DMS 273 (cell line): ENCODE results near the gene TRAPPC10.

Experiments used
- DNase-seq: peaks from one replicate; lab custom pipeline; 2025; ENCODE audit not compliant: unreplicated experiment; lab: John Stamatoyannopoulos, UW

TRAPPC10 gene, protein sequence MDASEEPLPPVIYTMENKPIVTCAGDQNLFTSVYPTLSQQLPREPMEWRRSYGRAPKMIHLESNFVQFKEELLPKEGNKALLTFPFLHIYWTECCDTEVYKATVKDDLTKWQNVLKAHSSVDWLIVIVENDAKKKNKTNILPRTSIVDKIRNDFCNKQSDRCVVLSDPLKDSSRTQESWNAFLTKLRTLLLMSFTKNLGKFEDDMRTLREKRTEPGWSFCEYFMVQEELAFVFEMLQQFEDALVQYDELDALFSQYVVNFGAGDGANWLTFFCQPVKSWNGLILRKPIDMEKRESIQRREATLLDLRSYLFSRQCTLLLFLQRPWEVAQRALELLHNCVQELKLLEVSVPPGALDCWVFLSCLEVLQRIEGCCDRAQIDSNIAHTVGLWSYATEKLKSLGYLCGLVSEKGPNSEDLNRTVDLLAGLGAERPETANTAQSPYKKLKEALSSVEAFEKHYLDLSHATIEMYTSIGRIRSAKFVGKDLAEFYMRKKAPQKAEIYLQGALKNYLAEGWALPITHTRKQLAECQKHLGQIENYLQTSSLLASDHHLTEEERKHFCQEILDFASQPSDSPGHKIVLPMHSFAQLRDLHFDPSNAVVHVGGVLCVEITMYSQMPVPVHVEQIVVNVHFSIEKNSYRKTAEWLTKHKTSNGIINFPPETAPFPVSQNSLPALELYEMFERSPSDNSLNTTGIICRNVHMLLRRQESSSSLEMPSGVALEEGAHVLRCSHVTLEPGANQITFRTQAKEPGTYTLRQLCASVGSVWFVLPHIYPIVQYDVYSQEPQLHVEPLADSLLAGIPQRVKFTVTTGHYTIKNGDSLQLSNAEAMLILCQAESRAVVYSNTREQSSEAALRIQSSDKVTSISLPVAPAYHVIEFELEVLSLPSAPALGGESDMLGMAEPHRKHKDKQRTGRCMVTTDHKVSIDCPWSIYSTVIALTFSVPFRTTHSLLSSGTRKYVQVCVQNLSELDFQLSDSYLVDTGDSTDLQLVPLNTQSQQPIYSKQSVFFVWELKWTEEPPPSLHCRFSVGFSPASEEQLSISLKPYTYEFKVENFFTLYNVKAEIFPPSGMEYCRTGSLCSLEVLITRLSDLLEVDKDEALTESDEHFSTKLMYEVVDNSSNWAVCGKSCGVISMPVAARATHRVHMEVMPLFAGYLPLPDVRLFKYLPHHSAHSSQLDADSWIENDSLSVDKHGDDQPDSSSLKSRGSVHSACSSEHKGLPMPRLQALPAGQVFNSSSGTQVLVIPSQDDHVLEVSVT

DNA sequence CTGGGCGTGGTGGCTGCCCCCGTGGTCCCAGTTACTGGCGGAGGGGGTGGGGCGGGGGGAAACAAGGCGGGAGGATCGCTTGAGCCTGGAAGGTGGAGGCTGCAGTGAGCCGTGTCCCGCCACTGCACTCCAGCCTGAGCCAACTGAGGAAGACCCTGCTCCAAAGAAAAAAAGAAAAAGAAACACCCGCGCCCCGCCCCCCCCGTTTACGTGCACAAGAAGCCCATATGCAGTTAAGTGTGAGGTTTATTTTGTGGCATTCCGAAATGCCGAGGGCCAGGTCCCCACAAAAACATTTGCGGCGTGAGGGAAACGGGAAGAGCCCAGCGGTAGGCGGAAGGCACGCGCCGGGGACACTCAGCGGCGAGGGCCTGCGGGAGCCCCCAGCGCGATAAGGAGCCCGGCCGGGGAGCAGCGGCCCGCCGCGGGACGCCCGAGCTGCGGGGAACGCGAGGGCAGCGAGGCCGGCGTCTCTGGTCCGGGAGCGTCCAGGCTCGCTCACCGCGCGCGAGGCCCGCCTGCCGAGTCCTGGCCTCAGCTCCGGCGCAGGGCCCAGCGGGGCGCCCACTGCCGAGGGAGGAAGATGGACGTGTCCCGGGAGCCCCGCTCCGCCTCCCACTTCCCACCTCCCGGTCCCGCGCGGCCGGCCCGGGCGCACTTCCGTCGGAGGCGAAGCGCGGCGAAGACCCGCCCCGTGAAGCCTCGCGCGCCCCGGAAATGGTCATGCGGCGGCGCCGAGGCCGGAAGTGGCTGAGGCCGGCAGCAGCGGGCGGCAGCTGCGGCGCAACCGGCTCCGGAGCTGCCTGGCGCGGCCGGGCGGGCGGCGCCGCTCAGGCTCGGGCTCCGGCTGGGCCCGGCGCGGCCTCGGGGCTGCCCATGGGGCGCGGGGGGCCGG, at the start of gene TRAPPC10:
Gene TRAPPC10, plus strand, starts transcription at position 731 of the 895 bp plus-strand sequence. CDS start 185 bp downstream, outside the sequence.
- peak; percentile 96 for DNase-seq

DNA sequence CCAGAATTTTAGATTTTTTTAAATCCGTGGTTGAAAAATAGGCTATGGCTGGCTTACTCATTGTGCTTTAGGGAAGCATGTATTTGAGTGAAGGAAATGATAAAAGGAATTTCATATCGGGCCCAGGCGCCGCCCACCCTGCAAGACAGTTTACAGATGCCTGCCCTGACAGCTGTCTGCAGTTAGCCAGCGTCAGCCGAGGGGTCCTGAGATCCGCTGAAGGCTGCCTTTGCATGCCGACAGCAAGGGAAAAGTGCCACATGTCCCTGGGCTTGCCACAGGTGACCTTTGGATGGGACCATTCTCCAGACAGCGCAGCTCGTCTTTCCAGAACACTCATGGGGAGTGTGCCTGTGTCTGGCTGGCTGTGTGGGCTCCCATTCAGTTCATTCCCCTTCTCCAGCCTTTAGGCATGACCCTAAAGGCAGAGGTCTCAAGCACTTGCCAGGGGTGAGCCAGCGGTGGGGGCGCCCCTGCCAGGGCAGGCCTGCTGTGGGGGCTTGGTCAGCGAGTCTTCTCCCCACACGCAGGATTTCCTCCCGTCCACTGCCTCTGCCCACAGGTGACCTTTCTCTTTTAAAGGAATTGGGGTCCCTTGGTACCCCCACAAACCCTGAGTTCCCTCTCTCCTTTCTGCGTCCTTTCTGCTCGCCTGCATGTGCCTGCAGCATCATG, 46.1 kb upstream of the TRAPPC10 start:
- no peak for DNase-seq

DNA sequence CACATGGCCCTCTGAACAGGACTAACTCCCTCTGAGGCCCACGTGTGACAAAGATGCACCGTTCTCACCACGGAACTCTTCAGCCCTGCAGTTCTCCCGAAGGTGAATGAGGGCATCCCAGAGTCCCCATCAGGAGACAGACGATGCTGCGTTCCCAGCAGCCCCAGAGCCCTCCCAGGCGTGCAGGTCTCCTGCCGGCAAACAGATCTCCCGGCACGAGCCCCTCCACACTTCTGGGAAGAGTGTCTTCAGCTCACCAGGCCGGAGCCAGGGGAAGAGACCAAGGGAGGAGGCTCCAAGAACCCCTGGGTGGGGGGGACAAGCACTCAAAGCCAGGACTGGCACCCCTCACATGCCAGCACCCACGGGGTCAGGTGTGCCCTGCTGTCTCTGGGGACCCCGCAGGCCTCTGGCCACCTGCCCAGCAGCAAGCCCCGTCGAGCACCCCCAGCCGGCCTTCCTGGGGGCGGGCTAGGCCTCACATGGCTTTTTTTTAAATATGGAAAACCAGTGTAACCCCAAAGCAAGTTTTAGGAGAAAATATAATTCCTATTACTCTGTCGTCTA, 45.1 kb upstream of the TRAPPC10 start:
- no peak for DNase-seq

DNA sequence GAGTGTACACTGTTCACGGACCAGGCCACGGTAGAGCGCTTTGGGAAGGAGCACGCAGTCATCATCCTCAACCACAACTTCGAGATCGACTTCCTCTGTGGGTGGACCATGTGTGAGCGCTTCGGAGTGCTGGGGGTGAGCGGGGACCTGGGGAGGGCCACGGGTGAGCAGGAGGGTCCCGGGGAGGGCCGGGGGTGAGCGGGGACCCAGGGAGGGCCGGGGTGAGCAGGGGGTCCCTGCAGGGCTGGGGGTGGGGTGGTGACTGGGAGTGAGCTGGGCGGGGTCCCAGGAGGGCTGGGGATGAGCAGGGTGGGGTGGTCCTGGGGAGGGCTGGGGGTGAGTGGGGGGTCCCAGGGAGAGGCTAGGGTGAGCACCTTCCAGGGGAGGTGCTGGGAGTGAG, 44.1 kb upstream of the TRAPPC10 start:
- DNase-seq = no peak

DNA sequence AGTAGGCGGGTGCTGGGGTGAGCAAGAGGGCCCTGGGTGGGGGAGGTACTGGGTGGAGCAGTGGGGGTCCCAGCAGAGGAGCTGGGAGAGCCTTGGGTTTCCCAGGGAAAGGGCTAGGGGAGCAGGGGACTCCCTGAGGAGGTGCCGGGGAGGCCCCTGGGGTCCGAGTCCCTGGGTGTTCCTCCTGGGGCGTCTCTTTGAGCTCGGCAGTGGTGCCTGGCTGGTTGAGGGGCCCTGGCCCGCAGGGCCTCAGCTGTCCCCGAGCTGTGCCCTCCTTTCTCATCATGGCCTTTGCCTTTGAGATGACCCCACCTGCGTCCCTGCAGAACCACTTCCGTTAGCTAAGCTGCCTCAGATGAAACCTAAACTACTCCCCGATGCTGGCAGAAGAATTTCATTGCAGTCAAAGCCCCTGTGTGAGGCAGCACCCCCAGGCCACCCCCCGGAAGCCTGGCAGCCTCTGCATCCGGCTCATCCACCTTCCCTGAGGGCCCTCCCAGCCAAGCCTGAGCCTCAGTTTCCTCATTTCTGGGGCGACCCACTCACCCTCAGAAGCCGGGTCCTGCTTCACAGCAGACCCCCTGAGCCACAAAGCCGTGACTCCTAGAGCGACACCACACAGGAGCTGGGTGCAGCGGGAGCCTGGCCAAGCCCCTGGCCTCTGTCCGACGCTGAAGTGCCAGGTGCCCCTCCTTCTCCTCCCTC, 43.5 kb upstream of the TRAPPC10 start:
- no peak for DNase-seq

DNA sequence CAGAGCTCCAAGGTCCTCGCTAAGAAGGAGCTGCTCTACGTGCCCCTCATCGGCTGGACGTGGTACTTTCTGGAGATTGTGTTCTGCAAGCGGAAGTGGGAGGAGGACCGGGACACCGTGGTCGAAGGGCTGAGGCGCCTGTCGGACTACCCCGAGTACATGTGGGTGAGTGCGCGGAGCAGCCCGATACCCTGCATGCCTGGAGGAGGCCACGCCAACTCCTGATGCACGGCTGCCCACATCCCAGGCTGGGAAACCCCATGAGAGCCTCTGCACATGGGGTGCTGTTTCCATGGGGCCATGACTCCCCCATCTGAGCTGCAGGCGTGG, 43.0 kb upstream of the TRAPPC10 start:
- DNase-seq = no peak

DNA sequence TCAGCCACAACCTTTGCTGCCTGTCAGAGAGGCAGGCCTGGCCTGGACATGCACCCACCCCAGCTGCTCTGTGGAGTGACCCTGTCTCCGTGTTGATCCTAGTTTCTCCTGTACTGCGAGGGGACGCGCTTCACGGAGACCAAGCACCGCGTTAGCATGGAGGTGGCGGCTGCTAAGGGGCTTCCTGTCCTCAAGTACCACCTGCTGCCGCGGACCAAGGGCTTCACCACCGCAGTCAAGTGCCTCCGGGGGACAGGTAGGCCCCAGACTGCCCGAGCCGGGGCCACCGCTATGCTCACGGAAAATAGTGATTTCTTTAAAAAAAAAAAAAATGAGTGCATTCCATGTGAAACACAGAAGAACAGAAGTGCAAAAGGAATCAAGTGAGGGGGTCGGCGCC, 41.6 kb upstream of the TRAPPC10 start:
- no peak for DNase-seq

DNA sequence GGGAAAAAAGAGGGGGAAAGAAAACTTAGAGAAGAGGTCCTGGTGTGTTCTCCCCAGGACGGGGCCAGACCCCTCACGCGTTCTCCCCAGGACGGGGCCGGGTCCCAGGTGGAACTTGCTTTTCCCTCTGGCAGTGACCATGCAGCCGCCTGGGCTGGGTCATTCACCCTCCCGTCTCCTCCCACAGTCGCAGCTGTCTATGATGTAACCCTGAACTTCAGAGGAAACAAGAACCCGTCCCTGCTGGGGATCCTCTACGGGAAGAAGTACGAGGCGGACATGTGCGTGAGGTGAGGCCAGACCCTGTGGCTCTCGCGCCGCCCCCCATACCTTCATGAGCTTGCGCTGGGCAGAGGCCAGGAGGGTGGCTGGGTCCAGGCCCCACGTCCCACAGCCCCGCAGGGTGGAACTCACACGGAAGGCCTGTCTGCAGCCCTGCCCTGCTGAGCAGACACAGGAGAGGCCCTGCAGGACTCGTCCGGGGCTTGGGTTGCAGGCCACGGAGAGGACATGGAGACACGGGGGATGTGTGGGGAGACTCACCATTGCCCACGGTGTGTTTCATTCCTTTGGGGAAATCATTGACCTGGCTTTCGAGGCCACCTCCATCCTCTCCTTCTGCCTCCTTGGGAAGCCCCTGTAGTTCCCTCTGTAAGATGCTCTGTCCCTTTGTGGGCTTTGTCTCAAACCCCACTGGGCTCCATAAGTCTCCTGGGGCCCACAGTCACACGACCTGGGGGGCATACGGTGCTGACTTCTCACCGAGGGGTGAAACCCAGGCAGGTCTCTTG, 40.7 kb upstream of the TRAPPC10 start:
- DNase-seq = no peak

DNA sequence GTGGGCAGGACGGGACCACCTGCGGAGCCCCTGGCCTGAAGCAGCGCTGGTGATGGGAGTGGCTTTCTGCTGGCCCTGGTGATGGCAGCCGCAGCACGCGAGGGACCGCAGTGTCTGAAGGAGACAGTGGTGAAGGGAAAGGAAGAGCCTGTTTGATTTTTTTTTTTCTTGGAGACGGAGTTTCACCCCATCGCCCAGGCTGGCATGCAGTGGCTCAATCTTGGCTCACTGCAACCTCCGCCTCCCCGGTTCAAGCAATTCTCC, 40.2 kb upstream of the TRAPPC10 start:
- no peak for DNase-seq

DNA sequence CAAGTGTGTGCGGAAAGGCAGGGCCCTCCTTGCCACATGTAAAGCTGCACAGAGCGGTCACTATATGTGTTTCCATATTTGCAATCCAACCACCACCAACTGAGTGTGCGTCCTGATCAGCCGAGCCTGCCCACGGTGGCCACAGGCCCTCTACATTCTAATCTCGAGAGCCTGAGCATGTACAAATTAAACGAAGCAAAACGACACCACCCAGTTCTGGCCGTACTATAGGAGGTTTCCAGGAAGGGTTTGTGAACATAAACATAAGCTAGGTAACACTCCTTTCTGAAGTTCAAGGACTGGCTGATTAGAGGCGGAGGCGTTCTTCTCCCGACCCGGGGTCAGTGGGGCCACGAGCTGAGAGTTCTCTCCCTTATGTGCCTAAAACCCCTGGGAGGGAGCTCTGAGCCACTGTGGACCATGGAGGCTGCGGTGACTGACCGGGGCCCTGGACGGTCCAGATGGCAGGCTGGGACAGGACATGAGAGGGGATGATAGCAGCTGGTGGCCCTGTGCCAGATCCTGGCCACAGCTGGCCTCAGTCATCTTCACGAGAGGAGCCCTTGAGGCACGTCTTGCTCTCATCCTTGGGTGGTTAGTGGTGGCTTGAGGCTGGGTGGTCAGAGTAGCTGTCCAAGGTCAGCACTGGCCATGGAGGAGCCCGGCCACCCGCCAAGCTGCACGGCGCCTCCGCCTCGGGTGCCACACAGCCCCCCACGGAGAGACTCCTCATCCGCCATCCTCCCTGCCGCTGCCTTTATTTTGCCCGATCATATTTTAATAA, 39.1 kb upstream of the TRAPPC10 start:
- DNase-seq = no peak

DNA sequence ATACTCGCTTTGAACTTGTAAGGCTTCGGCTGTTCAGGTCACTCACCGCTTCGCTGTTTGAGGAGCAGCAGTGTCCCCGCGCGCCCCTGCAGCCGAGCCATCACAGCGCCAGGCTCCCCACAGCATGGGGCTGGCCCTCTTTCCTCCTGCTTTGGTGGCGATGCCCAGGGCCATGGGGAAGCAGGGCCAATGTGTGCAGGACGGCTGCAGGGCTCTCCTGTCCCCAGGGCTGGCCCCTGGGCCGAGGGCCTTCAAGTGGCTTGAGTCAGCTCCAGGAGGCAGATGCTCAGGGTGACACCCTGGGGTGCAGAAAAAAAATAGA, 38.5 kb upstream of the TRAPPC10 start:
- no peak for DNase-seq

DNA sequence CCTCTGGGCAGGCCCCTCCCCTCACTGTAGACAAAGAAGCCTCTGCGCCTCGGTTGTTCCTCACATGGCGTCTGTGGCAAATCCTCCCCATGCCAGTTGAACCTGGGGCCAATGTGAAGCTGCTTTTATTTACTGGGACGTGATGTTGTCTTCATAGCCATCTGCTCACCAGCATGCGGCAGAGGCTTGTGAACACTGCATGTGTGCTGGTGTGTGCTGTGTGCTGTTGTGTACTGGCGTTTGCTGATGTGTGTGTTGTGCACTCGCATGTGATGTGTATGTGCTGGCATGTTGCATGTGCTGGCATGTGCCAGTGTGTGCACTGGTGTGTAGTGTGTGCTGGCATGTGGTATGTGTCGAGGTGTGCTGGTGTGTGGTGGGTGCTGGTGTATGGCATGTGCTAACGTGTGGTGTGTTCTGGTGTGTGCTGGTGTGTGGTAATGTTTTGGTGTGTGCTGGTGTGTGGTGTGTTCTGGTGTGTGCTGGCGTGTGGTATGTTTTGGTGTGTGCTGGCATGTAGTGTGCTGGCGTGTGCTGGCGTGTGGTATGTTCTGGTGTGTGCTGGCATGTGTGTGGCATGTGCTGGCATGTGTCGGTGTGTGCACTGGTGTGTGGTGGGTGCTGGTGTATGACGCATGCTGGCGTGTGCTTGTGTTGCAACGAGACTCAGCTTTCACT, 37.2 kb upstream of the TRAPPC10 start:
- DNase-seq = peak; percentile 50

DNA sequence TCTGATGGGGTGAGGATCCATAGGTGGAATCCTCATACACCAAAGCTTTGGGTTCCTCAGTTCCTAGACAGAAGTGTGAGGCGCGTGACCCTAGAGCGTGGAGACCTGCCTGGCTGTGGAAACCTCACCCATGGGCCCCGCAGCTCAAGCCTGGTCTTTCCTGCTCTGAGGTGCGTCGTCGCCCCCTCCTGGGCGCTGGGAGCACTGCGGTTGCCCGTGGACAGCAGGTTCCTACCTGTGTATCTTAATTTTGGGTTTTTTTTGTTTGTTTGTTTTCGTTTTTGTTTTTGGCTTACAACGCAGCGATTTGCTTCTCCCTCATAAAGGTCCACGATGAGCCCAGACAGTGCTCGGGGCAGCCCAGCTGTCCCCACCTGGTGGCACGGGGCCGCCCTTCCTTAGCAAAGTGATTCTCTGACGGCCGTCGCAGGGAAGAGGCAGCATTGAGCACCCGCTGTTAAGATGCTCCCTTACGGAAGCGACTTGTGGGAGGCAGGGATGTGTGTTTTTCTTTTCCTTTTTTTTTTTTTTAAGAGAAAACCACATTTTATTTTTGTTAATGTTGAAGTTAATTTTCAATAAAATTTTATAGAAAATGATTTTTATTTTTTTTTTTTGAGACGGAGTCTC, 36.5 kb upstream of the TRAPPC10 start:
- peak; percentile 83 for DNase-seq

DNA sequence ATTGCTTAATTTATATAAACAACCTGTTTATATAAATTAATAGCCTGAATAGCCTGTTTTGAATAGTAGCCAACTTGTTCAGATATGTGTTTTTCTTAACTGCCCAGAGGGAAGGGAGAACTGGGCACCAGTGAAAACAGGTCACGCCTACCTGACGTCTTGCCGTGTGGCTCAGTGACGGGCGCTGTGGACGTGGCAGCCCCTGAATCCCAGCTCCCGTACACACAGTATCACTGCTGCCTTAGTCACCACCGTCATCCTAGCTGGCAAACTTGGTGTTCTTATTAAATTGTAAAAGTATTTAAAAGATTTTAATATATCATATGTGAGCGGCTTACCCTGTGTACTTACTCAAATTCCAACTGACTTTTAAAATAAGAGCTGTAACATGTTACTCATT, 35.4 kb upstream of the TRAPPC10 start:
- no peak for DNase-seq

DNA sequence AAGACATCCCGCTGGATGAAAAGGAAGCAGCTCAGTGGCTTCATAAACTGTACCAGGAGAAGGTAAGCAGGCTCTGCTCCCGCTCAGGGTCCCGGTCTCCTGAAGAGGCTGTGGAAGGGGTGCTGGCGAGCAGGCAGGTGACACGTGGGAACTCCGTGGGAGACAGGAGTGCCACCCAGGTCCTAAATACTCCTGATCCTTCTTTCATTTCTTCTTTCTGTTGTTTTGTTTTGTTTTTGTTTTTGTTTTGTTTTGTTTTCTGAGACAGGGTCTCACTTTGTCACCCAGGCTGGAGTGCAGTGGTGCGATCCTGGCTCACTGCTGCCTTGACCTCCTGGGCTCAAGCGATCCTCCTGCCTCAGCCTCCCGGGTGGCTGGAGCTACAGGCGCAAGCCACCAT, 34.0 kb upstream of the TRAPPC10 start:
- no peak for DNase-seq

DNA sequence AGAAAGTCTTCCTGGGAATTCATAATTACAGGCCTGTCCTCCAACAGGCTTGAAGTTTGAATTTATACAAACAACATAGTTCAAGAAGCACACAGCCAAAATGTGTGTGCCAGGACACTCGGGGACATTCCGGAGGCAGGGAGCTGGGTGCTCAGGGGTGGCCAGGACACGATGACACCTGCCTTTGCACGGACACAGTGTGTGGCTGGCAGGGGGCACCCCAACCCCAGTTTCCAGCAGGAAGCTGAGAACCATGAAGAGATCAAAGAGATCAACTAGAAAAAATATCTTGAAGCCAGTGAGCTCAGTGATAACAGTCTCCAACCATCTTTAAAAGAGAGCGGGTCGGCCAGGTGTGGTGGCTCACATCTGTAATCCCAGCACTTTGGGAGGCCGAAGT, 32.5 kb upstream of the TRAPPC10 start:
- no peak for DNase-seq
